GM19324 (cell line): ENCODE results near the gene KCNQ2.

Experiments used
- ATAC-seq: cut with Tn5 transposase; IDR thresholded peaks from one replicate; pipeline ENCODE4 v1.9.1; 2021; ENCODE audit warnings: mild to moderate bottlenecking, moderate library complexity; ENCODE audit not compliant: unreplicated experiment, low FRiP score

Gene KCNQ2

DNA sequence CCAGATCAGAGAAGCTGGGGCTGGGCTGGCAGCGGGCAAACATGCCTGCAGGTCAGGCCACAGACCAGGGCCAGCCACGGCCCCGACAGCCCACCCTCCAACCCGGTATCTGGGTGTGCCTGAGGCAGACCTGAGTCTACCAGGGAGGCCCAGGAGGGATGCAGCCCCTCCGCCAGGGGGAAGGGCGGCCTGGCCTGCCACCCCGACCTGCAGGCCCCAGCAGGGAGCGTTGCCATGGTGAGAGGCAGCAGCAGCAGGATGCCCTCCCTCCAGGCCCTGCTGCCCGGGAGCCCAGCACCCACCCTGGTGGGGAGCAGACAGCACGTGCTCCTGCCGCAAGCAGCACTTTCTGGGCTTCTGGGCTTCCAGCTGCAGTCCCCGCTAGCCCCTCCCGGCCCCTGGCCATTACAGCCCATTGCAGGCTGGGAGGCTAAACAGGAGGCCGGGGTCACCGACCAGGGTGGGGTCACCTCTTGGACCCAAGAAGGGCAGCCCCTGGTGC lies 30.3 kb upstream of the KCNQ2 start:
- ATAC-seq = no peak

DNA sequence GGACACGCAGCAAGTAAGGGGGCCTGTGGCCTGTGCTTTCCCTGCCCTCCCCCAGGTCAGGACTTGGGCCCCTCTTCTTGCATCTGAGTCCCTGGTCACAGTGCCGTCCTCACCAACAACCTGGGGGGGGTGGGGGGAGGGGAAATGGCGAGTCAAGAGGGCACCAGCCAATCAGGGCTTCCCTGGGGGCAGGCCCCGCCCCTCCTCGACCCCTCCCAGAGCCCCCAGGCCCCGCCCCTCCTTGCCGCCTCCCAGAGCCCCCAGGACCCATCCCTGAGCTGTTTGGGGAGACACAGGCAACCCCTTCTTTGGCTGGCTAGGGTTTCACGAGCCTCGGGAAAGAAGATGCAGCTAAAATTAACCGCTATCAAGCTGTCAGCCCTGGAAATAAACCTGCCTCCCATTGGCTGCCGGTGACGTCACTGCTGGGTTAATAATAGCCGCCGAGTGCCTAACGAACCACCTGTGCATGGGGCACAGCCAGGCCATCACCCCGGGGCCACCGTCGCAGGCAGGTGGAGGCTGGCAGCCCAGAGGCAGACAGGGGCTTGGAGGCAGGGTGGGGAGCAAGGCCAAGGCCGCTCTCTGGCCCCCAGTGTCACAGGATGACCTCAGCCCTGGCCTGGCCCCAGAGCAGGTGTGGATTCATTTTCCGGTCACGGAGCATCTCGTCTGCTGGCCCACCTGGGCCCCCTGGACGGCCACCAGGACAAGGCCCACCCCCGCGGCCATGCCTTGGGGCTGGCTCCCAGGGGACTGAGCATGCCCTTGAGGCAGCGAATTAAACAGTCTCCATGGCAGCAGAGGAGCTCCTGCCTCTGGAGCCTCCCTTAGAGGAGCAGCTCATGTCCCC lies 29.6 kb upstream of the KCNQ2 start:
- no peak for ATAC-seq

DNA sequence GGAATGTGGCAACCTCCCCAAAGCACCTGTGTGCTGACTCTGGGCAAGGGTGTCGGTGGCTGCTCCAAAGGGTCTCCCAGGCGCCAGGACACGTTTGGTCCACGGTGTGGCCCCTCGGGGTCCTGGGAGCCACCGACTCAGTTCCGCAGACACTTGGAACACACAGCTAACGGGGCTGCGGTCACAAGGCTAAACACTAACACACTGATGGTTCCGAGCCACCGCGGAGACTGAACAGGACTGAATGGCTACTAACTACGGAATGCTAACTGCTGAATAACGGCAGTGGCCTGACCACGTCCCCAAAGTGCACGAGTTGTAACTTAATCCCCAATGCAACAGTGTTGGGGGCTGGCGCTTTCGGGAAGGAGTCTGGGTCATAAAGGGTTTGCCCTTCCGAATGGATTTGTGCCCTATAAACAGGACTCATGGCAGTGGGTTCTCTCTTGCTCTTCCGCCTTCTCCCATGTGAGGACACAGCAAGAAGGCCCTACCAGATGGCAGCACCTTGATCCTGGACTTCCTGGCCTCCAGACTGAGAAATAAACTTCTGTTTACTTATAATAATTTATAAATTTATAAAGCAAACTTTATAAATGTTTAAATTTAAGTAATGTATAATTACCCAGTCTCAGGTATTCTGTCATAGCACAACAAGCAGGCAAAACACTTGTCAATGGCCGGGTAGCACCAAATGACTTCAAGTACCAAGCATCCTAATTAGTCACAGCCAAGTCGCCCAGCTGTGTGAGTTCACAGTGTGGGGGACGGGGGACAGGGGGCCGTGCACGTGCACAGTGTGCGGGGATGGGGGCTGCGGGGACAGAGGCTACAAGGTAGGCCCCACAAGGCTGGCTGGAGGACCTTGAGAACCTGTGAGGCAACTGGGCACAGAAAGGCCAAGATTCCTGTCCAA lies 28.7 kb upstream of the KCNQ2 start:
- ATAC-seq = no peak

DNA sequence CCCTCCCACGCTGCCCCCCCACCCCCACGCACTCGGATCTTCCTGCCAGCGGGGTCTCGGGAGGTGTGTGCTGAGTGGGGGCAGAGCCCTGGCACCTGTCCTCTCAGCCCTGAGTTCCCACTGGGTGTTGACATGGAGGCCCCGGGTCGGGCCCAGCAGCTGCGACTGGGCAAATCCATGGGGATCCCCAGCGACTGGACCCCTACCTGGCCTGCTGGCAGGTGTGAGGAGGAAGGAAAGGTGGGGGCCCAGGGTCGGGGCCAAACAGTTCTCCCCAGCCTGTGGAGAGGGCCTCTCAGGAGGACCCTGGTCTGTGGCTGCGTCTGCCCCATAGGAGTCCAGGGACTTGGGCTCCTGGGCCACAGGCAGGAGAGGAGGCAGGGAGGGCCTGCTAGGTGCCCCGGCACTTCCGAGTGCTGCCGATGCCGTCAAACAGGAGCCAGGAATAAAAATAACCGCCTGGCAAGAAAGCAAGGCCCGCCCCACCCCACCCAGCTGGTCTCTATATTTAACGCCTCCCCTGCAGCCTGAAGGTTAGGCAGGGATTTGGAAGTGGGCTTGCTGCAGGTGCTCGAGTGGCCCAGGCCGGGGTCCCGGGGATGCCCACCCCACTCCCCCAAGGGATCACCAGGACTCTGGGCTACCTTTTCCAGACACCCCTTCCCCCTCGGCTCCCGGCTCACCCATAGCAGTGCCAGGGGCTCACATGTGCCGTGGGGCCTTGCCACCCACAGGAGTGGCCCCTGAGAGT lies 27.9 kb upstream of the KCNQ2 start:
- ATAC-seq = no peak

GRCh38 chr20:63499338-63499969 lies 27.0 kb upstream of the KCNQ2 start:
- ATAC-seq = no peak

GRCh38 chr20:63498960-63499337 lies 26.5 kb upstream of the KCNQ2 start, which contains the start of gene EEF1A2:
Gene EEF1A2, minus strand, starts transcription at chr20:63499083. Its CDS starts 1,320 bp downstream, at chr20:63497763.
- no peak for ATAC-seq

- ATAC-seq = no peak
Measured at GRCh38 chr20:63497946-63498935, 25.8 kb upstream of the KCNQ2 start.

- no peak for ATAC-seq
Measured at GRCh38 chr20:63497138-63497945, 24.9 kb upstream of the KCNQ2 start.

DNA sequence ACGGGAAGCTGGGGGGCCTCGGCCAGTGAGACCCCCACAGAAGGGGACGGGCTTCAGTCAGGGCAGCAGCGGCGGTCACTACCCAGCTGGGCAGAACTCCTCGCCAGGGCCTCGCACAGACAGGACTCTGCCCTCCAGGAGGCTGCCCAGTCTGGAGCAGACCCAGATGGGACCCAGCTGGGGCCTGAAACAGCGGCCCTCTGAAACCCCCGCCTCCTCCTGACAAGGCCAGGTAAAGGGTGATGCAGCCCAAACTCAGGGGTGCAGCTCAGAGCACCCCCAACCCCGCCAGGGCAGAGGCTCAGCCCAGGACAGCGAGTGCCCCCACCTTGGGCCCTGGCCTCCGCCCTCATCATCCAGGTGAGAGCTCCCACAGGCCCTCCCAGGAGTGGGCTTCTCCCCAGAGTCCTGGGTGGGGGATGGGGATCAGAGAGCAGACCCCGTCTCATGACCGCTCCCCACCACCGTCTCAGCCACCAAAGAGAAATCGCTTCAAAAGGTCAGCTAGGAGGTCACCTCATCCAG lies 24.2 kb upstream of the KCNQ2 start:
- ATAC-seq = no peak

- no peak for ATAC-seq
Measured at GRCh38 chr20:63495741-63496595, 23.5 kb upstream of the KCNQ2 start.

DNA sequence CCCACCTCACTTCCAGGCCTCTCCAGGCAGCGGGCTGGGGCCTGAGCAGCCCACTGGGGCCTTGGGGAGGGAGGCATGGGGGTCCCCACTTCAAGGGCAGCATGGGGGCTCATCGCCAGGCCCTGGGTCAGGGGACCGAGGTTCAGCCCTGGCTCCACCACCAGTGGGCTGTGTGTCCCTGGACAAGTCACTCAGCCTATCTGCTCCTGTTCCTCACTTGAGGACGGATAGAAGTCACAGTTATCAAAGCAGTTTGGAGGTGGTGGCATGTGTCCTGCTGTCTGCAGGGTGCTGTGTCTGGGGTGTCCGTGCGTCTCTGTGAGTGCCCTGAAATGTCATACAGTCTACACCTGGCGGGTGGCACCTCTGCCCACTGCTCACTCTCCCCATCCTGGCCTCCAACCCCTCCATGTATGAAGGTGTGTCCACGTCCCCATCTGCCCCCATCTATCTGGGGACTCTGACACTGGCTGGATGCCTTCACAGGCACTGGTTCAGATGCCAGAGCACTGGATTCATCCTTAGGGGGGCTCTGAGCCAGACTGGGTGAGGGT lies 22.8 kb upstream of the KCNQ2 start:
- ATAC-seq = no peak

- no peak for ATAC-seq
Measured at GRCh38 chr20:63494420-63495166, 22.1 kb upstream of the KCNQ2 start.

GRCh38 chr20:63494084-63494419 lies 21.6 kb upstream of the KCNQ2 start:
- no peak for ATAC-seq

GRCh38 chr20:63493563-63494020 lies 21.1 kb upstream of the KCNQ2 start:
- no peak for ATAC-seq

GRCh38 chr20:63492982-63493381 lies 20.5 kb upstream of the KCNQ2 start:
- ATAC-seq = no peak

- ATAC-seq = no peak
Measured at GRCh38 chr20:63492518-63492917, 20.1 kb upstream of the KCNQ2 start.
